Forelimb muscle (tissue), 1 donor: ENCODE data around the gene AK5. TPM values are rescaled to one million over a fixed set of nuclear protein-coding genes. Genes with fewer than 3 reads are reported as not detected.

Experiments used
- DNase-seq: peaks from one replicate; pipeline ENCODE4 v3.0.0-alpha.2; 2013; ENCODE audit warnings: low read depth
- polyA plus RNA-seq: library from polyadenylated mRNA; unstranded; fragments of 120-200 nt; gene quantifications from one replicate; pipeline ENCODE4 v1.2.1, GENCODE V29; 2013; ENCODE audit not compliant: insufficient read length

AK5 gene
- polyA plus RNA-seq, 1 donor, result 5.8 TPM

DNA sequence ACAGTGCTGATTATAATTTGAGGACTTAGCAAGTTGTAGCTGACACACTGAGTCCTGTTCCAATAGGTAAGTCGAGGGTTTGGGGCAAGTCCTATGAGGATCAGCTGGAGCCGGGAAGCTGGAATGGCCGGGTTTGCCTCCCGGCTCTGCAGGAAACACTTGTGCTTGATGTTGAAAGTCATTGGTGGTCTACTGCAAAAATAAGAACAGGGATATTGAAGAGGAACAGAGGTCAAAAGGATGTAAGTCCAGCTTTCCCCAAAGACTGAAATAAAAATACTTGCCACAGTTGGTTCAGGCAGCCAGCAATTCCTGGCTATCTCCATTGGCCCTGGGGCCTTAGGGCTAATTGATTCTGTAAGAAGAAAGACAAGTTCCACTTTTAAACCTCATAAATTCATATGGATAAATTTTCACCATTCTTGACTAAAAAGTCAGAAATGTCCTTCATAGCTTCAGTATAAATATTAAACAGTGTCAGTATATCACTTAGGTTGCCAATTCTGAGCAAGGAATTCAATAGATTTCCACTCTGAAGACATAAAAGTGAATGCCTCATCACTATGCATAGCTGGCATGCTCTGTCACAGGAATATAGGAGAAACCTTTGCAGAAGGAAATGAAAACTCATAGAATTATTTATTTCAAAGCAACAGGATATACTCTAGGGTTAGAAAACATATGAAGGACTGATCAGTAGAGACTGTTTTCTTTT, 165.2 kb downstream of the AK5 start:
- no peak for DNase-seq

DNA sequence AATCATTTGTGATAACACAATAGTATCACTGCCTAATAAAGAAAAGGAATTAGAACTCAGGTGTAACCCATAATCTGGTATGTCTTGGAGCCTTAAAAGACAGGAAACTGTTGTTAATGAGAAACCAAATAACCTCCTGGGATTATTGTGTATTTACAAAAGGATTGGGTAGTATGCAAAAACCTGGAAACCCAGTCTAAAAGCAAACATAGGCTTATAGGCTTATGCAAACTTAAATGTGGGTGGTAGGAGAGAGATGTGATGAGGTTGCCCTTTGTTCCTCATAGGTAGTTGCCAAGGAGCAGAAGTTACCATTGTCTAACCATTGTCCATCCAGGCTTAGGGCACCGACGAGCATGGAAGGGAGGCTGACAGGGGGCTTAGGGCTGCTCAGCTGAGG, 165.8 kb downstream of the AK5 start:
- no peak for DNase-seq

DNA sequence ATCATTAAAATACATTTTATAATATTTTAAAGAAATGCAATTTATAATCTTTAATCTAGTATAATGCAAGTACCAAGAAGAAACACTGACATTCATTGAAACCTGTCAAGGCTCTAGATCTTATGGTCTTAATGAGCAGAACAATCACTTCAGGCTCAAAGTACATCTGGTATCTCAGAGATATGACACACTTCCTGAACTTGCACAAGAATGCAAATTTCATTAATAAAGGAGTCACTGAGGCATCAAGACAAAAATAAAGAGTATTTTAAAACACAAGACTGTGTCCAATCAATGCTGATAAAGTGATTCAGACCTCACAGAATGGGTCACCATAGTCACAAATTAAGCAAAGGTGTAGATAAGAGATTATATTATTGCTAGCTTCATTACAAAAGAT, 178.1 kb downstream of the AK5 start:
- DNase-seq, result no peak

DNA sequence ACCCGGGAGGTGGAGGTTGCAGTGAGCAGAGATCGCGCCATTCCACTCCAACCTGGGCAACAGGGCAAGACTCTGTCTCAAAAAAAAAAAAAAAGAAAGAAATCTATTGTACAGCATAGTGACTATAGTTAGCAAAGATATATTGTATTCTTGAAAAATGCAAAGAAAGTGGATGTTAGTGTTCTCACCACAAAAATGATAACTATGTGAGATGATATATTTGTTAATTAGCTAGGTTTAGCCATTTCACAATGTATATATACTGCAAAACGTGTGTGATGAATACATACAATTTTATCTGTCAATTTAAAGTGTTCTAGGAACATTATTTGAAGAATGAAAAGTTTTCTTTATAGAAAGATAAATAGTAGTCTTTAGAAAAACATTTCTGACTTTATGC, 179.9 kb downstream of the AK5 start:
- DNase-seq, result no peak

DNA sequence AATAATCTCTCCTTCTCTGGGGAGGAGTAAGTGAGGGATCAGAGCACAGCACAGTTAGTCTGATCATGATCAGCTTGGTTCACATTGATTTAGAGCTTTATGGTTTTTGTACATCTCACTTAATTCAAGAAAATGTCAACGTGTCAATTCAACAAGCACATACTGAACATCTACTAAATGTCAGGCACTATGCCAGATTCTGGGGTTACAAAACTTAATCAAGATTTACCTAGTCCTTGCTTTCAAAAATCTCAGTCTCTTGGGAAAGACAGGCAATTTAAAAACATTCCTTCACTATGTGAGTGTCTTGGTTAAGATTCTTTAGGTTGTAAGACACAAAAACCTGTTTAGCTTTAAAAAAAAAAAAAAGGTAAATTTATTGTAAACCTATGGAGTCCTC, 181.4 kb downstream of the AK5 start:
- no peak for DNase-seq

DNA sequence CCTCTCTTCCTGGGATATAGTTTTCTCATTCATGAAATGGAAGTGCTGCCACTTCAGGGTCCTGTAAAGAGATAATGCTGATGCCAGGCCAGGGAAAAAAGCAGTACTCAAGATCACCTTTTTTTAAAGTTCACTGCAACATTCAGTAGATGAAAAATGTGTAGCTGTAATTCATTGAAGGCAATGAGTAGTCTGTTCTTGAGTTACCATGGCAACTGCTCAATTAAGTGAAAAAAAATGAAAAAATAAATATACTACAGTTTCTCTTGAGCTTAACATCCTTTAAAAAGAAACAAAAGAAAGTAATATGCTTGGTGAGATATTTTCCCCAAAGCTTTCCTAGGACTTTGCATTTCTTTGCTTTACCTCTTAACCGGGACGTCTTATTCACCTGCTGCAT, 183.3 kb downstream of the AK5 start:
- no peak for DNase-seq

DNA sequence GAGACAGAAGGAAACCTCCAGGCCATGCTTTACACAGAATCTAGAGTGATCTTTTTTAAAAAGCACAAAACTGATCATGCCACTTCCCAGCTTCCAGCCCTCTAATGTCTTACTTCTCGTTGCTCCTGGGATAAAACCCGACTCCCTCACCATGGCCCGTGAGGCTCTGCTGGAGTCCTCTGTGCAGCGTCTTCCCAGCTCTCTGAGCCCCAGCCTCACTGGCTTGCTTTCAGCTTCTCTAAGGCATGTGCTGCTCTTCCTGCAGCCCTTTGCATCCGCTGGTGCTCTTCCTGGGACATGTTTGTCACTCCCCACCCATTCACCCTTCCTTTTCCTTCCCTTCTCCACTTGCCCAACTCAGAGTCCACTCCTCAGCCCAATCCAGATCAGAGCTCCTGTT, 184.1 kb downstream of the AK5 start:
- DNase-seq, result no peak

DNA sequence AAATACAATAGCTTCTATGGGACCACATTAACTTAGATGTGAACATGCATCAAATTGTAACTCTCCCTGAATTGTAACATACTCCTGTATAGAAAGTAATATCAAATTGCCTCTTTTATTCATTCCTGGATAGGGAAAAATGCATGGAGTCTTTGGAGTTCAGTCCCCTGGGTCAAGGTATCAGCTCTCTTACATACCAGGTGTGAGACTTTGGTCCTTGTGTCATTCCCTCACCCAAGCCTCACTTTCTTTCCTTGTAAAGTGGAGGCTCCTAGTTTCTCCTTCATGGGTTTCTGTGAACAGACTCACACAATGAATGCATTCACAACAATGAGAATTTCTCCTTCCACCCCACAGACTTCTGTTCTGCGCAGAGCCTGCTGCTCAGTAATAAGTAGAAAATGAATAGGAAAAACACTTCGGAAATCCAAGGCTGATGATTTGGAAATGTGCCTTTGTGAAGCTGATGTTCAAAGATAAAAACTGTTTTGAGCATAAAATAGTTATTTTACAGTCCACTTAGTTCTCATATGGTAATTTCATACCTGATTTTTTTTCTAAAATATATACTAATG, 185.3 kb downstream of the AK5 start:
- no peak for DNase-seq

DNA sequence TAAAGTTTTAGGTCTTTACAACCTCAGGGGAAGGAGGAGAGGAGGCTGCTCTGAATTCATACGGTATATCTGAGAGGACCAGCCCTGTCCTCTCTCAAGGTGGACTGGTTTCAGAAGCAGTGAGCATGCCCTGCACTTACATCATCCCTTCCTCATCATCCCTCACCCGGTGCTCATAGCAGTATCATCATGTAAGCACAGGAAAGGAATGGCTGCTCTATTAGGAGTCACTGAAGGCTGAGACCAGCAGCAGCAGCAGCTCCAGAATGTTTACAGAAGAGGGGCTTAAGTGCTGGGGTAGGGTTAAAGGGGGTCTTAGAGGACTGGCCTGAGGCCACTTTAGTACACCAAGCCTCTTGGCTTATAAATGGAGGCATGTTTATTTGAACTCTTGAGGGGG, 185.9 kb downstream of the AK5 start:
- DNase-seq, result no peak

DNA sequence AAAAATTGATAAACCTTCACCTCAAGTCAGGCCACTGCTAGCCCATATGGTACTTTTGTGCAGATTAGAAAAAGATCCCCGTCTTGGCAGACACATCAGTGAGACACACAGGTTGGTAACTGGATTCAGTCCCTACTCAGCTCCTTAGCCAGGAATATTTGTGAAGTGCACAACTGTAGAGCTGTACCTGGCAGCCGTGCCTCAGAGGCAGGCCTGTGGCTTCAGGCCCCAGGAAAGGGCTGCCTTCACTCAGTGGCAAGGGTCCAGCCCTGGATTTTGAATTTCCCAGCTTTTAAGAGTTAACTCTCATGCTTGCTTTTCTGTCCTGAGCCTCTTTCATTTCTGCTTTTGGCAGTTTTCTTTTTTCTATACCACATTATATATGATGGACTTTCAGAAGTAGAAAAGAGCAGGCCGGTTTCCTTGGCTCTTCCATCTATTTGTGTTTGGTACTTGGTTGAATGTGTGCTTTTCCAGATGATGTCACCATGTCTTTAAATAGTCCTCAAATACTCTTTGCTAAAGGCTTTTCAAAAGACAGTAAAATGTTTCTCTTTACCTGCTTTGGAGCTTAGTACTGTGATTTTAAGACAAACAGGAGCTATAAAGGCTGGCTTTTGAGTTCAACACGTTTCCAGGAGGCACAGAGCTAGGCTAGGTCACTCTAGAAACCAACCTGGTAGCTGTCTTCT, 186.6 kb downstream of the AK5 start:
- DNase-seq, result no peak

DNA sequence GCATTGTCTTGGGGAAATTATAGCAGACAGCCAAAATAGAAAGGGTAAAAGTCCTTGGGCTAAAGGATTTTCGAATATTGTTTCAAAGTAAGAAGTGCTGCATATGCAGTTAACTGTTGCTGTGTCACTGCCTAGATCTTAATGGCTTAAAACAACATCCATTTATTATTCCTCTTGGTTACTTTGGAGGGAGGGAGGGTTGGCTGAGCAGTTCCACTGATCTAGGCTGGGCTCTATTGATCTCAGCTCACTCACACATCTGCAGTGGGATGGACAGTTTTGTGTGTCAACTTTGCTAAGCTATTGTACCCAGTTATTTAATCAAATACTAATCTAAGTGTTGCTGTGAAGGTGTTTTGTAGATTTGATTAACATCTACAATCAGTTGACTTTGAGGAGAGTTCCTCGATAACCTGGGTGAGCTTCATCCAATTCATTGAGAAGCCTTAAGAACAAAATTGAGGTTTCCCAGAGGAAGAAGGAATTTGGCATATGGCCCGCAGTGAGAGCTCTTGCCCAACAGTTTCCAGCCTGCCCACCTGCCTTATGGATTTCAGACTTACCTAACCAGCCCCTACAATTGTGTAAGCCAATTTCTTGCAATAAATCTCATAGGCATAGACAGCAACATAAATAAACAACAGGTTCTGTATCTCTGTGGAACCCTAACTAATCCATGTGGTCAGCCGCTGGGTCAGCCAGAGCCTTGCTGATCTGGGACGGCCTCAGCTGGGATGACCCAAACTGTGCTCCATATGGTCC, 187.3 kb downstream of the AK5 start:
- DNase-seq, result no peak

DNA sequence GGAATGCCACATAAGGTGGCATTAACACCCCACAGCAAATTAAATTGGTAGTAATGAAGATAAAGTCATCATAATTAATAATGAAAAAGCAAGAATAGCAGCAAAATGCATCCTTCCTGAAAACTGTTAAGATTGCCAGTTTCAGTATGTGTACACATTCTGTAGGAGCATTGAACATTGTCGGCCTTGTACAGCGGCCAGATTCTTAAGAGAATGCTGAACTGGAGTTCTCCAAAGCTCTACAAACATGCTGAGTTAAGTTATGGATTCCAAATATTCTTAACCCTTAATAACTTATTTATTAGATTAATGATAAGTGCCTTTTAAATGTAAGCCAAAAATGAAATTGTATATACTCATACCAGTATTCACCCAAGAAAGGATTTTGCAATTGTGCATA, 189.9 kb downstream of the AK5 start:
- no peak for DNase-seq

DNA sequence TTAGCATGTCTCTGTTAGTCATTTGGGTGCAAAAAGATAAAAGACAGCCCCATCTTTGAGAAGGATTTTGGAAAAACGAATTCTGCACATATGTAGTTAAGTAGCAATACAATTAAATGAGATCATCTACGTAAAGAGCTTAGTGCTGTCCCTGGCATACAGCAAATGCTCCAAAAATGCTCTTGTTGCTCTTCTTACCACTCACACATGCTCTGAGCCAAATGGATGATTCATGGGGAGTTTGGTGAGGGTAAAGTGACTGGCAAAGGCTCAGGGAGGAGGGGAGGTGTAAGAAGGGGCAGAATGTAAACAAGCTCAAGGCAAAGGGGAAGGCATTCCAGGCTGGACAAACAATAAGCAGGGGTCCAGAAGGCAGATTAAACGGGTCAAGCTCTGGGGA, 191.9 kb downstream of the AK5 start:
- DNase-seq, result no peak

DNA sequence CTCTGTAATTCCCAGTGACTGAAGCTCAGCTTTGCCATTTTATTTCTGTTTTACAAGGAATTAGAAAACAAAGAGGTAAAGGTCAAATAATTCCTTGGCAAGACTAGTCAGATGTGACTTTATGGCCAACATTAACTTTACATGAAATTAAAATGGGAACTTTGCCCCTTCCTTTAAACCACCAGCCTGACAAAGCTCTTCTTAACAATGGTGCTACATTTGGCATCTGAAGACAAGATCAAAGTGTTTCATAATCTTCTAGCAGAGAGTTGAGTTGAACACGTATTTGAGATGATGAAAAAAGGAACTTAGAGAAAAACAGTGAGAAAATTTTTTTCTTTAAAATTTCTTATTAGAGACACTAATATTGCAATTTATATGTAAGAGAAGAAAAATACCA, 193.8 kb downstream of the AK5 start:
- DNase-seq, result no peak

DNA sequence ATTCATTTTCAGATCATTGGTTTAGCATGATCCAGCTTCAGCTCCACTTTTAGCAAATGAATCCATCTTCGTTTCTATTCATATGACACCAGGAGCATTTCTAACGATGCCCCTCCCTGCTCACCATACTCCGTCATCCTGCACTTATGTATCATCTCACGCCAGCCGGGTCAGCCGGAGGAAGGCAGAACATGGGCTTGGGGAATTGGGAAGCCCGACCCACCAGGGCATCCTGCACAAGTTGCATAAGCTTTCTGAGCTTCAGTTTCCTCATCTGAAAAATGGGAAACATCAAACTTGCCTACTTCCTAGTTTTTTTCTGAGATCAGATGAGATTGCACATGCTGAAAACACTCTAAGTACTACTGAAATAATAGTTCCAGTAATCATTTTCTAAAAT, 194.7 kb downstream of the AK5 start:
- DNase-seq, result no peak

DNA sequence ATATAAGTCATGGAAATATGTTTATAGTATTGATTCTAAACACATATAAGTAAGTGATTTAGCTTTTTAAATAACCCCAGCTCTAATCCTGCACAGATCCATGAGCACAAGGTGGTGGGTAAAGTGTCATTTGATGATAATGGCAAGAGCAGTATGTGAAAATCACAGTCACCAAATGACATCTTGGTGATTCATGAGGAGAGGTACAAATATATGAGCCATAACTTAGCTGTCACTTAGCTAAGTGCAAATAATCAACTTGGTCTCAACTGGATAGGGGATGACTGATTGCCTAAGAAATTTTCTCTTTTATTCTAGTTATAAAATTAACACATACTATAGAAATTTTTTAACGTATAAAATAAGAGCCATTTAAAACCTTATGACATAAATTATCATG, 202.5 kb downstream of the AK5 start:
- DNase-seq, result no peak

DNA sequence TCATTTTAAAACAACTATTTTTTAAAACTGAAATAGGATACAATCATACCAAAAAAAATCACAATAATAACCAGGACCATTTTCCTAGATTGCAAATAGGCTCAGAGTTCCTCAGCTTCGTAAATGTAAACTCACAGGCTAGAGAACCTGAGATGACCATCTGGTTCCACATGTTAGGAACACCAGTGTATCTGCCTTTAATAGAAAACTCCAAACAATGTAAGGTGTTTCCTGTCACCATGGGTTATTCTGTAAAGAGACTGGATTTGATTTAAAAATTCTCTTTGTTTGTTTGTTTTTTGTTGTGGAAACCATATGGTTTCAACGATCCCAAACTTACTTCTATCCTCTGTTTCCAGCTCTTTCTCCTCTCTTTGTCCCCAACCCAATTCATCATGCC, 203.1 kb downstream of the AK5 start:
- no peak for DNase-seq

DNA sequence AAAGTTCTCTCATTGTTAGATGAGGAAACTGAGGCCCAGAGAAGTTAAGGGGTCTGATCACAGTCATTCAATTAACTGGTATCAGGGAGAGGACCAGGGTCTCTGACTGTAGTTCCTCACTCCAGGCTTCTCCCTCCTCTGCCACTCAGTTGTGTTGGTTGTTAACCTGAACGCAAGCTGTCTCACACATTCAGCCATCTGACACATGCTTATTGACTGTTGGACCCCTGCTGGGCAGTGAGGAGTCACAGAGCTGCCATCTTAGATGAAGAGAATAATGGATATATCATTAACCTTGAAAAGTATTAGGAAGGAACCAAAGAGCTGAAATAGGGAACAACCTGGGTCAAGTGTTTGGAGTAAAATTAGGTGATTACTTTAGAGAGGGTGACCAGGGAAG, 205.8 kb downstream of the AK5 start:
- no peak for DNase-seq

DNA sequence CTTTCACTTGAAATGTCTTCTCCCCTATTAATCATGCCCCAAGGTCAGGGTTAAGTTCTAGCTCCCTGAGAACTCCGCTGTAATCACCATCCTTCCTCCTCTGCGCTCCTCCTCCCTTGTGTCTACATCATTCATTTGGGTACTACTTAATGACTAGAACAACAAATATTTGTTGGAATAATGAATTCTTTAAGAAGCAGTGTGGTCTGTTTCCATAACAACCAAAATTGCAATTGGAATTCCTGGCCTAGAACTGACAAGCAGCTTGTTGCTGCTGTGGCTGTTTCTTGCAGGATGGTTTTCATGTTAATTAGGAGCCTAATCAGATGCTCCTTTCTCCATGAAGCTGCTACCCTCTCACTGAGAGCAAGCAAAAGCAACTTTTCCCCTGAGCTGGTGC, 208.1 kb downstream of the AK5 start:
- DNase-seq, result no peak

DNA sequence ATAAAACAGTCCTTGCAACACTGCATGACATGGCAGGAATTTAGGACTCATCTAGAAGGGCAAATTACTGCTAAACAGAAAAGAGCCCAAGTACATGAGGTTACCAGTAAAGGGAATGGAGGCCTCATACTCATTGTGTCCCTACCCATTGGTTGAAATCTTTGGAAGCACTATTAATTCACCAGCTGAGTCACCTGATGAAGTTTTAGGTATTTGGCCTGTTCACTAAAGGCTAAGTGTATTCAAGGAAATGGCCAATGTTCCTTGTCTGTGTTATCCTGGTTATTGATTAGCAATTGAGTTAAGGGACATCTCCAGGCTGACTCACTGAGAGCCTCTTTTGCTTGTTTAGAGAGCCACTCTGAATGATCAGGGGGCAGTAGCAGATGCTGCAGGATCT, 212.2 kb downstream of the AK5 start:
- no peak for DNase-seq

DNA sequence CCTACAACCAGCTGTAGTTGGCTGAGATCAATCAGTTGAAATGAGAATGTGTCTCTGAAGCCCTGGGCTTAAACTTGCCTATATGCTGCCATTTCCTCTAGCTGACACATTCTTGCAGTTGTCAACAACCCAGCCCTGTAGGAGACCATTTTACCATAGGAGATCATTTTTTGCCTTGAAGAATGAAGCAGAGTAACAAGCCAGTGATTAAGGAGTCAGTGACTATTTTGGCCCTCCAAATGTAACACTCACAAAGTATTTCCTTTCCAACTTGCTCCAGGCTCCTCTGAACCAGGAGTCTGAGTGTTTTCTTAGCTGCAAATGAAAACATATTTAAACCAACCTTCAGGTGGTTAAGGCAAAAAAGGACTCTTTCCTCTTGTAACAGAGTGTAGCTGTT, 217.1 kb downstream of the AK5 start:
- no peak for DNase-seq

DNA sequence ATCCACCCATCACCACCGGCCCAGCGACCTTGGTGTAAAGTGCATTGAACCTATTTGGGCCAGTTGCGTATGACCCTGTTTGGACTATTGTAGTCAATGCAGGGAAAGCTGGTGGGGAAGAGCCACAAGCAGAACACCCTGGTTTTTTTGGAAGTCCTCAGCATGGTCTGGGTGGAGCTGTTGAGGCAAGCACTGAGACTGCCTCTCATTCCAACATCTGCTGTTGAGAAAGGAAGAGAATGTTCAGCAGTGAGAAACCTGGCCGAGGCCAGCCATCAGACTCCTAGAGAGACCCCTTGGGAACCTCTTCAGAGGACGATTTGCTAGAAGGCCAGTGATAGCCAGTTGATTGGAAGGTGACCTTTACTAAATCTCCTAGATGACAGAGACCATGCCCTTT, 217.6 kb downstream of the AK5 start:
- DNase-seq, result no peak

DNA sequence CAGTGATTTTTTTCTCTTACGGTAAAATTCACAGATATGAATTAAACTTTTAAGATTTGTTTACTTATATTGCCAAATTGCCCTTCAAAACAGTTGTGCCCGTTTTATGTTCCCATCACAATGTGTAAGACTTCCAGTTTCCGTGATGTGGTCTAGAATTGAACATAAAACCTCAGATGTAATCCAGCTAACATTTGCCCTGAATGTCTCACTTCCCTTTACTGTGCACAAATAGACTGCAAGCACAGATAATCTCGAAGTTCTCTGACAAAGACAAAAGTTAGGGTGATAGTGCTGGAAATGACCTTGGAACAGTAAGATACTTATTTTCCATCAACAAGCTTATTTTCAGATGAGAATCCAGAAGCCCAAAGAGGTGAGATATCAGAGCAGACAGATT, 223.2 kb downstream of the AK5 start:
- DNase-seq, result no peak
